HG02798 (cell line): ENCODE data around the gene NPFFR1.
A peak's percentile ranks its signal among the peaks of the same experiment; 100 is the strongest.
"Not testable (repeated sequence)": the region's sequence is repeated elsewhere in the genome, so short reads cannot be mapped to it uniquely, and the experiment has no call there.

Experiments used
- ATAC-seq: cut with Tn5 transposase; IDR thresholded peaks from one replicate; pipeline ENCODE4 v1.9.1; 2021; ENCODE audit warnings: mild to moderate bottlenecking; ENCODE audit not compliant: unreplicated experiment, poor library complexity

NPFFR1 gene

GRCh38 chr10:70260259-70260658, 23.5 kb downstream of the NPFFR1 start:
- no peak for ATAC-seq

GRCh38 chr10:70258216-70258615, 25.6 kb downstream of the NPFFR1 start:
- no peak for ATAC-seq

- ATAC-seq, result not testable (repeated sequence)
Observed at GRCh38 chr10:70257816-70258215, 26.0 kb downstream of the NPFFR1 start.

GRCh38 chr10:70256463-70256862, 27.3 kb downstream of the NPFFR1 start:
- ATAC-seq, result no peak

- no peak for ATAC-seq
Observed at GRCh38 chr10:70255329-70256299, 28.2 kb downstream of the NPFFR1 start.

GRCh38 chr10:70254778-70255328, 29.0 kb downstream of the NPFFR1 start:
- no peak for ATAC-seq

GRCh38 chr10:70253878-70254765, 29.7 kb downstream of the NPFFR1 start:
- no peak for ATAC-seq

- ATAC-seq, result no peak
Observed at GRCh38 chr10:70250961-70251680, 32.7 kb downstream of the NPFFR1 start.

GRCh38 chr10:70247360-70247759, 36.4 kb downstream of the NPFFR1 start:
- no peak for ATAC-seq

GRCh38 chr10:70241081-70241480, 42.7 kb downstream of the NPFFR1 start:
- ATAC-seq, result no peak

- not testable (repeated sequence) for ATAC-seq
Observed at GRCh38 chr10:70239986-70240385, 43.8 kb downstream of the NPFFR1 start.

- not testable (repeated sequence) for ATAC-seq
Observed at GRCh38 chr10:70239077-70239976, 44.5 kb downstream of the NPFFR1 start.

- ATAC-seq, result not testable (repeated sequence)
Observed at GRCh38 chr10:70237958-70238536, 45.8 kb downstream of the NPFFR1 start.

- ATAC-seq, result no peak
Observed at GRCh38 chr10:70234668-70235447, 48.9 kb downstream of the NPFFR1 start.

- no peak for ATAC-seq
Observed at GRCh38 chr10:70233939-70234300, 49.9 kb downstream of the NPFFR1 start.

- ATAC-seq, result peak; percentile 96
Observed at GRCh38 chr10:70233109-70233938, 50.5 kb downstream of the NPFFR1 start, which contains the start of gene PPA1. TSS of gene PPA1 (minus strand) at chr10:70233429. CDS start at chr10:70233327, 102 bp downstream.

GRCh38 chr10:70232859-70233108, 51.0 kb downstream of the NPFFR1 start:
- no peak for ATAC-seq
